ENCODE measurements around the gene AMELY. TPM values are rescaled to one million over a fixed set of nuclear protein-coding genes. Genes with fewer than 3 reads are reported as not detected.
"Not testable (repeated sequence)": the region's sequence is repeated elsewhere in the genome, so short reads cannot be mapped to it uniquely, and the experiment has no call there.

Gene AMELY, protein sequence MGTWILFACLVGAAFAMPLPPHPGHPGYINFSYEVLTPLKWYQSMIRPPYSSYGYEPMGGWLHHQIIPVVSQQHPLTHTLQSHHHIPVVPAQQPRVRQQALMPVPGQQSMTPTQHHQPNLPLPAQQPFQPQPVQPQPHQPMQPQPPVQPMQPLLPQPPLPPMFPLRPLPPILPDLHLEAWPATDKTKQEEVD
- total RNA-seq, result not detected

- Histone ChIP-seq H3K4me3 (ENCODE audit: low read length) (no peak within 1 kb of the TSS), H3K9me3 (ENCODE audit: low read depth, low read length) (no peaks in the 10 kb centered on the region), H3K27me3 (ENCODE audit: insufficient read depth, low read length) (peaks cover 19% of the 10 kb centered on the region), H3K4me1 (ENCODE audit: insufficient read depth, low read length) (no peaks in the 10 kb centered on the region)
Measured at GRCh38 chrY:6911253-6911881, at the start of gene AMELY. TSS of gene AMELY (minus strand) at chrY:6911752. CDS start at chrY:6872608, 39,144 bp downstream.

GRCh38 chrY:6949947-6950346 is 38.4 kb upstream of the AMELY start:
- Histone ChIP-seq H3K4me3 (ENCODE audit: low read length) (no peak overlapping the region), H3K4me1 (ENCODE audit: insufficient read depth, low read length) (no peaks in the 10 kb centered on the region), H3K9me3 (ENCODE audit: low read depth, low read length) (no peaks in the 10 kb centered on the region), H3K27me3 (ENCODE audit: insufficient read depth, low read length) (no peaks in the 10 kb centered on the region)

- no peaks in the 10 kb centered on the region for H3K4me1 ChIP-seq (ENCODE audit: insufficient read depth, low read length)
- H3K27me3 ChIP-seq (ENCODE audit: insufficient read depth, low read length), result no peaks in the 10 kb centered on the region
- no peak overlapping the region for H3K4me3 ChIP-seq (ENCODE audit: low read length)
- H3K9me3 ChIP-seq (ENCODE audit: low read depth, low read length), result no peaks in the 10 kb centered on the region
Measured at GRCh38 chrY:6948378-6948777, 36.8 kb upstream of the AMELY start.

DNA sequence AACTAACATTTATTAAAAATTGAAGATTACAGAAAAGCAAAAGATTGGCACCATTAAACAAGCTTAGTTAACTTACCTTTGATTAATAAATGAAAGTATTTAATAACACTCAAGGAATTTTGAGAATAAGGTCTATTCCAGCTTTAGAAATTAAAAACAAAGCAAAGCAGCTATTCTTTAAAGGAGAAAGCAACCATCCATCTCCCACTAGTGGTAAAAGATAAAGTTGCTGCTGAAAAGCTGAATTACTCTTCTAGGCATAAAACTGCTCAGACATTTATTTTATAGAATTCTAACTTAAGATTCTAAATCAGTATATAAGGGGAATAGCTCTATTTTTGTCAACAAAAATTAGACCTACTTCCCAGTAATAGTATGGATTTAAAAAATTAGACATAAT is 36.1 kb upstream of the AMELY start:
- no peaks in the 10 kb centered on the region for H3K9me3 ChIP-seq (ENCODE audit: low read depth, low read length)
- H3K27me3 ChIP-seq (ENCODE audit: insufficient read depth, low read length), result no peaks in the 10 kb centered on the region
- H3K4me3 ChIP-seq (ENCODE audit: low read length), result no peak overlapping the region
- H3K4me1 ChIP-seq (ENCODE audit: insufficient read depth, low read length), result no peaks in the 10 kb centered on the region

GRCh38 chrY:6935497-6935896 is 23.9 kb upstream of the AMELY start:
- Histone ChIP-seq H3K27me3 (ENCODE audit: insufficient read depth, low read length) (no peaks in the 10 kb centered on the region), H3K9me3 (ENCODE audit: low read depth, low read length) (no peaks in the 10 kb centered on the region), H3K4me3 (ENCODE audit: low read length) (no peak overlapping the region), H3K4me1 (ENCODE audit: insufficient read depth, low read length) (no peaks in the 10 kb centered on the region)

- H3K4me1 ChIP-seq (ENCODE audit: insufficient read depth, low read length), result no peaks in the 10 kb centered on the region
- no peak overlapping the region for H3K4me3 ChIP-seq (ENCODE audit: low read length)
- H3K27me3 ChIP-seq (ENCODE audit: insufficient read depth, low read length), result no peaks in the 10 kb centered on the region
- no peaks in the 10 kb centered on the region for H3K9me3 ChIP-seq (ENCODE audit: low read depth, low read length)
Measured at GRCh38 chrY:6931779-6932396, 20.3 kb upstream of the AMELY start.

GRCh38 chrY:6929237-6929636 is 17.7 kb upstream of the AMELY start:
- Histone ChIP-seq H3K4me3 (ENCODE audit: low read length) (no peak overlapping the region), H3K9me3 (ENCODE audit: low read depth, low read length) (no peaks in the 10 kb centered on the region), H3K27me3 (ENCODE audit: insufficient read depth, low read length) (no peaks in the 10 kb centered on the region), H3K4me1 (ENCODE audit: insufficient read depth, low read length) (no peaks in the 10 kb centered on the region)

DNA sequence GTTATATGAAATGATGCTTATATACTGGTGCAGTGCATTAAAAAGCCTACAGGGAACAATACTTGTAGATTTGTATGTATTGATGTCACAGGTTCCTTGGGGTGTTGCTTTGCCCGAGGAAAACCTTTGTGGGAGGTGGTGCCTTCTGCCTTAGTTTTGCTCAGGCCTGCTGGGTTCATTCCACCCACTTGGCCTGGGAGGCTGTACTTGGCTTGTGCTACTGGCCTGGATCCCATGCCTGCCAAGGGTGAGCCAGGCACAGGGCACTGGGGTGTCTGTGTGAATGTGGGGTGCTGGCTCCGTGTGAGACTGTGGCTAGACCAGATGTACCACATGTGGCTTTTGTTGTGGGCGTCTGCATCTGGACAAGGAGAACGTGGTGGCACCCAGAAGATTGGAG is 16.7 kb upstream of the AMELY start:
- Histone ChIP-seq H3K4me1 (ENCODE audit: insufficient read depth, low read length) (no peaks in the 10 kb centered on the region), H3K27me3 (ENCODE audit: insufficient read depth, low read length) (no peaks in the 10 kb centered on the region), H3K4me3 (ENCODE audit: low read length) (no peak overlapping the region), H3K9me3 (ENCODE audit: low read depth, low read length) (no peaks in the 10 kb centered on the region)

DNA sequence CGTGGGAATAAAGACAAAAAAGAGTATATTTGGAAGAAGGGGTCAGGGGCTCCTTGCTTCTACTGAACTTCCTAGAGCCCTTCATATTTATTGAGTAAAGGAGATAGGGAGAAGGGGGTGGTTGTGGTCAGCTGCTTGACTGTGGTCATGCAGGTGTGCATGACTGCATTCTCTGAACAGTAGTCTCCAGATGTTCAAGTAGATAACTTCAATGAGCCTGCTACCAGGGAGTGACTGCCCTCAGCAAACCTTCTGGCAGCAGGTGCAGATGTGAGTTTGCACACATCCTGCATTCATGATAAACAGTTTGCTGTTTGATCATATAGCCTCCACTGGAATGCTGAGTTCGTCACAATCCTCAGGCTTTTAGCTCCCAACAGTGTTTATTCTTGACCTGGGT is 9.5 kb upstream of the AMELY start:
- no peaks in the 10 kb centered on the region for H3K27me3 ChIP-seq (ENCODE audit: insufficient read depth, low read length)
- no peaks in the 10 kb centered on the region for H3K4me1 ChIP-seq (ENCODE audit: insufficient read depth, low read length)
- no peak overlapping the region for H3K4me3 ChIP-seq (ENCODE audit: low read length)
- no peaks in the 10 kb centered on the region for H3K9me3 ChIP-seq (ENCODE audit: low read depth, low read length)

DNA sequence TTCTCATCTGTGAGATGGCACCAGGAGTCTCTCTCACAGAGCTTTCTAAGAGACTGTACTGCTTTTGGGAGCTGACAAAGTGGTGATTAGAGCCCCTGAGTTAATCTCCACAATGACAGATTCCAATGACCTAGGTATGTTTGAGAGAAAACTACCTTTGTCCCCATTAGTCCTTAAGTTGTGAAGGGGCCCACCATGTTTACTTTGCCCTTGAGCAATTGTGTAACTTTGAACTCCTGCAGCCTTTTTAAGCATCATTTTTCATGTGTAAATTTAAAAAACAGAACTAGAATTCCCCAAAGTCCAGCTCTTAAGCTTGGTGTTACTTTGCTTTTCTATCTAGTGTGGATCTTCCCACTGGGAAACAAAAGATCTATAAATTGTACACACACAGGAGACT is 1.8 kb upstream of the AMELY start:
- Histone ChIP-seq H3K4me1 (ENCODE audit: insufficient read depth, low read length) (no peaks in the 10 kb centered on the region), H3K4me3 (ENCODE audit: low read length) (no peak overlapping the region), H3K9me3 (ENCODE audit: low read depth, low read length) (no peaks in the 10 kb centered on the region), H3K27me3 (ENCODE audit: insufficient read depth, low read length) (peaks cover 17% of the 10 kb centered on the region)

DNA sequence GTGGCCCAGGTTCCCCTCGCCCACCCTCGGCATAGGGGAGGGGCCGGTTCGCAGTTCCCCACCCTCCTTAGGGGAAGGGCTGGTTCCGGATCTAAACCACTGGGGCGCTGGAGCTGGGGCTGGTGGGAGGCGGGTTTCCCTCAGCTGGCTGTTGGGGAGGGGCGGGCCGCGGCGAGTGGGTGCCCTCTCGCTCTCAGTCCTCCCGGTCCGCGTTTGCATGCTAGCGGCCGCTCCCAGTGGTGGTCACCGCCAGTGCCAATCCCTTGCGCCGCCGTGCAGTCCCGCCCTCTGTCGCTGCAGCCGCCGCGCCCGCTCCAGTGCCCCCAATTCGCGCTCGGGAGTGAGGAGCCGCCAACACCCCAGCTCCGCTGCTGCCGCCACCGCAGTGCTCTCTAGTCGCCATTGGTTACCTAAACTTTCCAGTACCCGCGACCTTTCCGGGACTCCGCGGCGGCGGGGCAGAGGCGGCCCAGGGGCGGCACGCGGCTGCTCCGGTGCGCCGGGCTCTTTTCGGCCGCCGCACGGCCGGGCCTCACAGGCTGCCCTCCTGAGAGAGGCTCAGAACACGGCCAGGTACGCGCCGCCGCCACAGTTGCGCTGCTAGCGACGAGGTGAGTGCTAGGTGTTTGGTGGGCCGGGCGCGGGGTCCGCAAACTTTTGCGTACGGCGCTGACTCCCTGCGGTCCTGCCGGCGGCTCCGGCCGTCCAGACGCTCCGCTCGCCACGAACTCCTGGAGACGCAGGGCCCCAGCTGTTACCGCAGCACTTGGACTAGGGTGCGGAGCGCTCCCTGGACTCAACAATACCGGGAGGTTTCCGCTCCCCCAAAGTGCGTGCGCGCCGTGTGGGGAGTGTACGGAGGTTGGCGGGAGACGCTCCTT is 940 bp downstream of the AMELY start, which contains the start of gene TBL1Y:
TSS of gene TBL1Y (plus strand) at position 326 of the 881 bp plus-strand sequence. CDS start 114,388 bp downstream, outside the sequence.
- no peaks in the 10 kb centered on the region for H3K9me3 ChIP-seq (ENCODE audit: low read depth, low read length)
- no peaks in the 10 kb centered on the region for H3K4me1 ChIP-seq (ENCODE audit: insufficient read depth, low read length)
- H3K4me3 ChIP-seq (ENCODE audit: low read length), result no peak within 1 kb of the TSS
- H3K27me3 ChIP-seq (ENCODE audit: insufficient read depth, low read length), result peaks cover 19% of the 10 kb centered on the region

DNA sequence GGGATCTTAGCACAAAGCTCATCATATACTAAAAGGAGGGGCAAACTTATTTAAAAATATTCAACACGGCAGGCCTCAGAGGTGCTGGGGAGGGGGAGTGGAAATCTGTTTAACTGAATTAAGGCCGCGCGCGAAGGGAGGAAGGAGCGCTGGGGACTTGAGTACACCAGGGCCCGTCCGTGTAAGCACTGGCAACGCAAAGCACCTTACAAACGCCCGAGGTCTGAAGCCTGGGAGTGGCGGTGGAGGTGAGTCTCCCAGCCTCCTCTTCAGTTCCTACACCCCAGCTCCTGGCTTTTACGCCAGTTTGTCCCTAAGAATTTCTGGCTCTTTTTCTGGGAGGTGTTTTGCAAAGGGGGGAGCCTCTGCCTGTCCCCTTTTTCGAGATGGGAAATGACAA is 1.7 kb downstream of the AMELY start:
- Histone ChIP-seq H3K4me3 (ENCODE audit: low read length) (no peak overlapping the region), H3K27me3 (ENCODE audit: insufficient read depth, low read length) (peaks cover 19% of the 10 kb centered on the region), H3K4me1 (ENCODE audit: insufficient read depth, low read length) (no peaks in the 10 kb centered on the region), H3K9me3 (ENCODE audit: low read depth, low read length) (no peaks in the 10 kb centered on the region)

GRCh38 chrY:6909118-6909521 is 2.4 kb downstream of the AMELY start:
- Histone ChIP-seq H3K4me1 (ENCODE audit: insufficient read depth, low read length) (no peaks in the 10 kb centered on the region), H3K27me3 (ENCODE audit: insufficient read depth, low read length) (peaks cover 19% of the 10 kb centered on the region), H3K9me3 (ENCODE audit: low read depth, low read length) (no peaks in the 10 kb centered on the region), H3K4me3 (ENCODE audit: low read length) (no peak overlapping the region)

DNA sequence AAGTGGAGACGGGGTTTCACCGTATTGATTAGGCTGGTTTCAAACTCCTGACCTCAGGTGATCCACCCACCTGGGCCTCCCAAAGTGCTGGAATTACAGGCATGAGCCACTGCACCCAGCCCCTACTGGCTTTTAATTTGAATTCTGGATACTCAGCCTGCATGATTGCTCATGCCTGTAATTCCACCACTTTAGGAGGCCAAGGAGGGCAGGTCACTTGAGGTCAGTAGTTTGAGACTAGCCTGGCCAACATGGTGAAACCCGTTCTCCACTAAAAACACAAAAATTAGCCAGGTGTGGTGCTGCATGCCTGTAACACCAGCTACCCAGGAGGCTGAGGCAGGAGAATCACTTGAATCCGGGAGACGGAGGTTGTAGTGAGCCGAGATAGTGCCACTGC is 3.5 kb downstream of the AMELY start:
- H3K4me1 ChIP-seq (ENCODE audit: insufficient read depth, low read length); H3K9me3 ChIP-seq (ENCODE audit: low read depth, low read length); H3K4me3 ChIP-seq (ENCODE audit: low read length): not testable (repeated sequence)
- H3K27me3 ChIP-seq (ENCODE audit: insufficient read depth, low read length), result peaks cover 17% of the 10 kb centered on the region

GRCh38 chrY:6907591-6907990 is 4.0 kb downstream of the AMELY start:
- H3K27me3 ChIP-seq (ENCODE audit: insufficient read depth, low read length), result peaks cover 17% of the 10 kb centered on the region
- no peaks in the 10 kb centered on the region for H3K4me1 ChIP-seq (ENCODE audit: insufficient read depth, low read length)
- H3K4me3 ChIP-seq (ENCODE audit: low read length), result no peak overlapping the region
- no peaks in the 10 kb centered on the region for H3K9me3 ChIP-seq (ENCODE audit: low read depth, low read length)

Measured in mononuclear cell (primary cell).